NCI-H524 treated with DMSO at 0.1 percent for 48 hours (cell line): ENCODE results near the gene SHROOM3.

Experiments
- DNase-seq: peaks from one replicate; lab custom pipeline; 2025; lab: John Stamatoyannopoulos, UW

SHROOM3 gene

GRCh38 chr4:76663824-76664223 lies 228.8 kb downstream of the SHROOM3 start:
- DNase-seq = no peak

- DNase-seq = no peak
Observed at GRCh38 chr4:76665153-76665552, 230.1 kb downstream of the SHROOM3 start.

- DNase-seq = no peak
Observed at GRCh38 chr4:76665721-76666120, 230.7 kb downstream of the SHROOM3 start.

- DNase-seq = no peak
Observed at GRCh38 chr4:76666944-76667532, 232.0 kb downstream of the SHROOM3 start.

- DNase-seq = no peak
Observed at GRCh38 chr4:76670631-76671030, 235.6 kb downstream of the SHROOM3 start.

GRCh38 chr4:76673362-76673761 lies 238.3 kb downstream of the SHROOM3 start:
- no peak for DNase-seq

- DNase-seq = no peak
Observed at GRCh38 chr4:76674983-76675382, 240.0 kb downstream of the SHROOM3 start.

GRCh38 chr4:76677571-76678326 lies 242.7 kb downstream of the SHROOM3 start:
- DNase-seq = no peak

GRCh38 chr4:76679691-76680090 lies 244.7 kb downstream of the SHROOM3 start:
- no peak for DNase-seq

GRCh38 chr4:76680952-76681351 lies 245.9 kb downstream of the SHROOM3 start:
- no peak for DNase-seq

GRCh38 chr4:76681996-76682395 lies 247.0 kb downstream of the SHROOM3 start:
- DNase-seq = no peak

GRCh38 chr4:76683144-76683543 lies 248.1 kb downstream of the SHROOM3 start:
- DNase-seq = no peak

- DNase-seq = no peak
Observed at GRCh38 chr4:76687746-76688448, 252.9 kb downstream of the SHROOM3 start.

- no peak for DNase-seq
Observed at GRCh38 chr4:76688619-76689144, 253.7 kb downstream of the SHROOM3 start.

- no peak for DNase-seq
Observed at GRCh38 chr4:76689145-76689817, 254.3 kb downstream of the SHROOM3 start.

GRCh38 chr4:76690011-76690905 lies 255.2 kb downstream of the SHROOM3 start:
- DNase-seq = no peak

- DNase-seq = no peak
Observed at GRCh38 chr4:76690906-76691275, 255.9 kb downstream of the SHROOM3 start.

- DNase-seq = no peak
Observed at GRCh38 chr4:76691807-76692582, 257.0 kb downstream of the SHROOM3 start.

- DNase-seq = no peak
Observed at GRCh38 chr4:76692761-76693160, 257.7 kb downstream of the SHROOM3 start.

- DNase-seq = no peak
Observed at GRCh38 chr4:76694056-76694455, 259.0 kb downstream of the SHROOM3 start.

GRCh38 chr4:76696109-76696508 lies 261.1 kb downstream of the SHROOM3 start:
- no peak for DNase-seq
